Neuronal stem cell (in vitro differentiated cells): ENCODE measurements around the gene PAIP2B.

Experiments
- DNase-seq: peaks from one replicate; pipeline ENCODE4 v3.0.0-alpha.2; 2013; ENCODE audit warnings: low spot score
- H2AFZ ChIP-seq: one replicate; pipeline ENCODE4 v1.6.1; 2013; ENCODE audit warnings: mild to moderate bottlenecking, low read length, inconsistent platforms
- H2AK5ac ChIP-seq: 2 replicates; pipeline ENCODE4 v1.6.1; 2013; ENCODE audit warnings: low read depth, mild to moderate bottlenecking, inconsistent platforms, low read length, moderate library complexity, mixed read lengths
- H2BK120ac ChIP-seq: 2 replicates; pipeline ENCODE4 v1.6.1; 2013; ENCODE audit warnings: low read depth, mild to moderate bottlenecking, inconsistent platforms, low read length, moderate library complexity, mixed read lengths
- H2BK12ac ChIP-seq: one replicate; pipeline ENCODE4 v1.6.1; 2013; ENCODE audit warnings: low read length, inconsistent platforms
- H2BK15ac ChIP-seq: 2 replicates; pipeline ENCODE4 v1.6.1; 2013; ENCODE audit warnings: mild to moderate bottlenecking, low read length, inconsistent platforms, mixed read lengths
- H2BK5ac ChIP-seq: one replicate; pipeline ENCODE4 v1.6.1; 2013; ENCODE audit warnings: inconsistent platforms, mild to moderate bottlenecking, low read length, moderate library complexity
- H3K14ac ChIP-seq: one replicate; pipeline ENCODE4 v1.6.1; 2013; ENCODE audit warnings: low read length, inconsistent platforms
- H3K18ac ChIP-seq: 2 replicates; pipeline ENCODE4 v1.6.1; 2013; ENCODE audit warnings: low read length, inconsistent platforms
- H3K23ac ChIP-seq: 2 replicates; pipeline ENCODE4 v1.6.1; 2013; ENCODE audit warnings: low read depth, mild to moderate bottlenecking, mixed read lengths, low read length, inconsistent platforms; ENCODE audit not compliant: poor library complexity
- H3K27ac ChIP-seq: replicated peaks from 3 replicates; pipeline ENCODE4 v1.5.1; 2013; ENCODE audit warnings: low read length, inconsistent platforms
- H3K27me3 ChIP-seq, 3 experiments: 2 replicates each; pipeline ENCODE4 v1.6.1; 2013; ENCODE audit warnings: low read length in 3 of 3, mild to moderate bottlenecking in 2 of 3, inconsistent platforms in 1 of 3, low read depth in 1 of 3, mixed read lengths in 1 of 3, moderate library complexity in 1 of 3; ENCODE audit not compliant: control insufficient read depth in 3 of 3, insufficient read depth in 3 of 3
- H3K36me3 ChIP-seq, 2 donors: replicated peaks in 1 of 2; 2 replicates each; pipeline ENCODE4 v1.6.1; 2013; ENCODE audit warnings: low read length in 2 of 2; ENCODE audit not compliant: control insufficient read depth in 2 of 2, insufficient read depth in 2 of 2
- H3K4ac ChIP-seq: 2 replicates; pipeline ENCODE4 v1.6.1; 2013; ENCODE audit warnings: inconsistent platforms, mild to moderate bottlenecking, low read length, moderate library complexity
- H3K4me1 ChIP-seq, 2 donors: 1 replicate in 1 of 2; 2 replicates in 1 of 2; pipeline ENCODE4 v1.6.1; 2013; ENCODE audit warnings: low read length in 2 of 2, low read depth in 1 of 2; ENCODE audit not compliant: control insufficient read depth in 2 of 2, insufficient read depth in 1 of 2
- H3K4me2 ChIP-seq: one replicate; pipeline ENCODE4 v1.6.1; 2013; ENCODE audit warnings: mild to moderate bottlenecking, low read length, inconsistent platforms; ENCODE audit not compliant: insufficient read depth, poor library complexity, severe bottlenecking
- H3K4me3 ChIP-seq, 2 donors: 2 replicates each; pipeline ENCODE4 v1.5.1; 2013; ENCODE audit warnings: low read length in 2 of 2, mild to moderate bottlenecking in 2 of 2, inconsistent platforms in 1 of 2, moderate library complexity in 1 of 2
- H3K79me1 ChIP-seq: one replicate; pipeline ENCODE4 v1.6.1; 2013; ENCODE audit warnings: low read depth, mild to moderate bottlenecking, inconsistent platforms, low read length, moderate library complexity
- H3K9ac ChIP-seq: one replicate; pipeline ENCODE4 v1.6.1; 2013; ENCODE audit warnings: mild to moderate bottlenecking, low read depth, low read length, inconsistent platforms; ENCODE audit not compliant: poor library complexity
- H3K9me3 ChIP-seq, 2 donors: replicated peaks in 1 of 2; 2 replicates each; pipeline versions ENCODE3 to v1.6.1; 2013; ENCODE audit warnings: low read length in 2 of 2, mild to moderate bottlenecking in 2 of 2, inconsistent platforms in 1 of 2, low read depth in 1 of 2, mixed read lengths in 1 of 2, moderate library complexity in 1 of 2; ENCODE audit not compliant: control insufficient read depth in 2 of 2, insufficient read depth in 1 of 2
- H4K8ac ChIP-seq: one replicate; pipeline ENCODE4 v1.6.1; 2013; ENCODE audit warnings: low read depth, mild to moderate bottlenecking, inconsistent platforms, low read length, moderate library complexity
- H4K91ac ChIP-seq: one replicate; pipeline ENCODE4 v1.6.1; 2013; ENCODE audit warnings: low read length, low read depth, mild to moderate bottlenecking, inconsistent platforms; ENCODE audit not compliant: poor library complexity
- WGBS, 2 donors: extraction: QIAGEN DNeasy Blood & Tissue Kit; methylation state at CpG; one replicate each; pipeline ENCODE4 v1.1.7; 2013; ENCODE audit warnings: missing lambda C conversion rate in 2 of 2, mixed read lengths in 1 of 2; ENCODE audit not compliant: insufficient read length in 2 of 2, insufficient replicate concordance in 1 of 2; ENCODE audit errors: extremely low coverage in 2 of 2; 5-methylcytosine and 5-hydroxymethylcytosine counted together

Gene PAIP2B

GRCh38 chr2:71223767-71224333 is 3.1 kb downstream of the PAIP2B start:
- WGBS, 2 donors: no CpG with 5 or more reads among the region's 3 CpGs
- H3K9me3 ChIP-seq: no peaks in the 10 kb centered on the region
- no peak overlapping the region for H3K18ac ChIP-seq
- no peak overlapping the region for H2BK12ac ChIP-seq
- H3K4me3 ChIP-seq: no peak overlapping the region
- H3K14ac ChIP-seq: no peak overlapping the region
- no peak overlapping the region for H2BK120ac ChIP-seq
- H3K27me3 ChIP-seq: peaks cover 0 to 9% (median 0%) of the 10 kb centered on the region in 3 experiments
- H3K4ac ChIP-seq: no peak overlapping the region
- H3K79me1 ChIP-seq: no peaks in the 10 kb centered on the region
- no peak overlapping the region for H4K91ac ChIP-seq
- H3K23ac ChIP-seq: no peak overlapping the region
- no peak overlapping the region for H3K9ac ChIP-seq
- DNase-seq: peak; percentile 48
- H3K4me1 ChIP-seq: no peaks in the 10 kb centered on the region
- H2AK5ac ChIP-seq: no peak overlapping the region
- no peak overlapping the region for H3K4me2 ChIP-seq
- no peak overlapping the region for H2BK15ac ChIP-seq
- H2BK5ac ChIP-seq: no peak overlapping the region
- H2AFZ ChIP-seq: no peak overlapping the region
- no peak overlapping the region for H3K27ac ChIP-seq
- H4K8ac ChIP-seq: no peak overlapping the region
- H3K36me3 ChIP-seq: no peaks in the 10 kb centered on the region

- no peak overlapping the region for H3K4ac ChIP-seq
- no peak overlapping the region for H2BK15ac ChIP-seq
- no peak overlapping the region for H3K14ac ChIP-seq
- no peaks in the 10 kb centered on the region for H3K4me1 ChIP-seq
- H3K36me3 ChIP-seq: no peaks in the 10 kb centered on the region
- H3K4me3 ChIP-seq: no peak overlapping the region
- H2AK5ac ChIP-seq: no peak overlapping the region
- H3K23ac ChIP-seq: no peak overlapping the region
- H3K4me2 ChIP-seq: no peak overlapping the region
- H4K91ac ChIP-seq: no peak overlapping the region
- no peak overlapping the region for H3K9ac ChIP-seq
- DNase-seq: no peak
- no peaks in the 10 kb centered on the region for H3K9me3 ChIP-seq
- no peak overlapping the region for H2BK120ac ChIP-seq
- peaks cover 0 to 12% (median 0%) of the 10 kb centered on the region in 3 experiments for H3K27me3 ChIP-seq
- WGBS, 2 donors: no CpG with 5 or more reads among the region's 2 CpGs
- no peak overlapping the region for H3K18ac ChIP-seq
- no peak overlapping the region for H2BK12ac ChIP-seq
- H4K8ac ChIP-seq: no peak overlapping the region
- no peak overlapping the region for H3K27ac ChIP-seq
- no peak overlapping the region for H2BK5ac ChIP-seq
- H2AFZ ChIP-seq: no peak overlapping the region
- H3K79me1 ChIP-seq: no peaks in the 10 kb centered on the region
These were observed 6.2 kb downstream of the PAIP2B start for GRCh38 chr2:71220743-71221142.

- no CpG with 5 or more reads among the region's 1 CpG for WGBS, 2 donors
- H2AK5ac ChIP-seq: no peak overlapping the region
- H3K27ac ChIP-seq: no peak overlapping the region
- no peak overlapping the region for H4K91ac ChIP-seq
- no peaks in the 10 kb centered on the region for H3K9me3 ChIP-seq
- H3K4me2 ChIP-seq: no peak overlapping the region
- no peaks in the 10 kb centered on the region for H3K4me1 ChIP-seq
- no peak overlapping the region for H2BK12ac ChIP-seq
- H3K4ac ChIP-seq: no peak overlapping the region
- no peak overlapping the region for H4K8ac ChIP-seq
- no peak for DNase-seq
- no peak overlapping the region for H2BK5ac ChIP-seq
- no peak overlapping the region for H2BK15ac ChIP-seq
- H3K18ac ChIP-seq: no peak overlapping the region
- no peak overlapping the region for H3K9ac ChIP-seq
- H3K36me3 ChIP-seq: no peaks in the 10 kb centered on the region
- H3K79me1 ChIP-seq: peaks cover 2% of the 10 kb centered on the region
- H3K23ac ChIP-seq: no peak overlapping the region
- no peak overlapping the region for H3K14ac ChIP-seq
- no peak overlapping the region for H2BK120ac ChIP-seq
- no peak overlapping the region for H3K4me3 ChIP-seq
- peaks cover 0 to 6% (median 0%) of the 10 kb centered on the region in 3 experiments for H3K27me3 ChIP-seq
- no peak overlapping the region for H2AFZ ChIP-seq
These were observed 10.4 kb downstream of the PAIP2B start for GRCh38 chr2:71216501-71216900.

- Histone ChIP-seq H4K8ac (no peak overlapping the region), H3K27me3 (peaks cover 0 to 6% (median 0%) of the 10 kb centered on the region in 3 experiments), H3K4ac (no peak overlapping the region), H3K14ac (no peak overlapping the region), H2BK5ac (no peak overlapping the region), H3K23ac (no peak overlapping the region), H3K18ac (no peak overlapping the region), H3K79me1 (peaks cover 2% of the 10 kb centered on the region), H3K36me3 (no peaks in the 10 kb centered on the region), H2AK5ac (no peak overlapping the region), H2BK120ac (no peak overlapping the region), H2BK12ac (no peak overlapping the region), H3K9ac (no peak overlapping the region), H4K91ac (no peak overlapping the region), H3K4me3 (no peak overlapping the region), H3K4me2 (no peak overlapping the region), H2AFZ (no peak overlapping the region), H3K4me1 (no peaks in the 10 kb centered on the region), H3K27ac (no peak overlapping the region), H3K9me3 (no peaks in the 10 kb centered on the region), H2BK15ac (no peak overlapping the region)
- no CpG with 5 or more reads among the region's 3 CpGs for WGBS, 2 donors
- DNase-seq: no peak
These were observed 11.5 kb downstream of the PAIP2B start for GRCh38 chr2:71215447-71215846.
